H1 (cell line): Measurements from ENCODE around the gene GALNT13. TPM values are rescaled to one million over a fixed set of nuclear protein-coding genes. Genes with fewer than 3 reads are reported as not detected.

Source experiments
- CTCF ChIA-PET: fragments of 300-600 bp; sonication (Branson Sonifier 250); formaldehyde crosslinking; loops from one replicate; lab custom pipeline; 2021; ENCODE audit not compliant: partially characterized antibody; lab: Charles Lee
- POLR2A ChIA-PET: fragments of 300-600 bp; sonication (Branson Sonifier 250); formaldehyde crosslinking; loops from one replicate; lab custom pipeline; 2021; ENCODE audit warnings: inconsistent platforms; ENCODE audit not compliant: partially characterized antibody; lab: Charles Lee
- DNase-seq, 2 experiments: peaks; one replicate each; pipeline versions ENCODE4 v3.0.0 to v3.0.0-alpha.2; 2010 to 2022; ENCODE audit warnings: low spot score in 2 of 2, low read depth in 1 of 2, mixed read lengths in 1 of 2
- FAIRE-seq: peaks from 2 replicates; lab custom pipeline; 2011; peaks lifted over from hg19 to GRCh38; lab: Jason Lieb, UNC
- H2AFZ ChIP-seq: 2 replicates; pipeline ENCODE4 v1.8.1; 2012; ENCODE audit warnings: low read length, inconsistent platforms
- H2AK5ac ChIP-seq: 2 replicates; pipeline ENCODE4 v1.6.1; 2013; ENCODE audit warnings: low read depth, low read length
- H2BK120ac ChIP-seq: replicated peaks from 2 replicates; pipeline ENCODE3; 2013; ENCODE audit warnings: low read depth, low read length, inconsistent platforms
- H2BK12ac ChIP-seq: 2 replicates; pipeline ENCODE4 v1.6.1; 2013; ENCODE audit warnings: low read depth, low read length
- H2BK15ac ChIP-seq: 2 replicates; pipeline ENCODE4 v1.6.1; 2013; ENCODE audit warnings: low read length
- H2BK20ac ChIP-seq: 2 replicates; pipeline ENCODE4 v1.6.1; 2013; ENCODE audit warnings: low read length
- H2BK5ac ChIP-seq: 2 replicates; pipeline ENCODE4 v1.6.1; 2013; ENCODE audit warnings: low read depth, low read length
- H3K14ac ChIP-seq: 2 replicates; pipeline ENCODE4 v1.6.1; 2013; ENCODE audit warnings: inconsistent platforms; ENCODE audit not compliant: insufficient read length
- H3K18ac ChIP-seq: 2 replicates; pipeline ENCODE4 v1.6.1; 2013; ENCODE audit warnings: low read length; ENCODE audit errors: extremely low read depth
- H3K23ac ChIP-seq: 2 replicates; pipeline ENCODE4 v1.6.1; 2013; ENCODE audit warnings: inconsistent platforms; ENCODE audit not compliant: insufficient read length
- H3K23me2 ChIP-seq: 2 replicates; pipeline ENCODE4 v1.6.1; 2013; ENCODE audit warnings: low read depth, low read length
- H3K27ac ChIP-seq: 2 replicates; pipeline ENCODE4 v1.6.1; 2011; ENCODE audit warnings: low read depth, low read length, inconsistent platforms
- H3K27me3 ChIP-seq, 4 experiments: replicated peaks in 1 of 4; 1 replicate in 1 of 4; 2 replicates in 3 of 4; pipeline versions ENCODE4 v1.6.1 to v1.8.1; 2011 to 2013; ENCODE audit warnings: low read length in 3 of 4, mild to moderate bottlenecking in 3 of 4, inconsistent platforms in 2 of 4, mixed read lengths in 2 of 4, moderate library complexity in 1 of 4; ENCODE audit not compliant: control insufficient read depth in 3 of 4, insufficient read depth in 3 of 4; ENCODE audit errors: extremely low read depth in 1 of 4
- H3K36me3 ChIP-seq, 4 experiments: 2 replicates each; pipeline versions ENCODE4 v1.6.1 to v1.8.1; 2011 to 2013; ENCODE audit warnings: mild to moderate bottlenecking in 4 of 4, low read length in 3 of 4, moderate library complexity in 2 of 4, control low read depth in 1 of 4, inconsistent platforms in 1 of 4; ENCODE audit not compliant: insufficient read depth in 4 of 4, control insufficient read depth in 2 of 4
- H3K4ac ChIP-seq: replicated peaks from 2 replicates; pipeline ENCODE3; 2013; ENCODE audit warnings: low read length, low read depth, mixed read lengths, inconsistent platforms; ENCODE audit not compliant: insufficient read length
- H3K4me1 ChIP-seq, 4 experiments: replicated peaks in 1 of 4; 1 replicate in 1 of 4; 2 replicates in 3 of 4; pipeline versions ENCODE4 v1.6.1 to v1.8.1; 2011 to 2013; ENCODE audit warnings: low read length in 3 of 4, inconsistent platforms in 2 of 4, mixed read lengths in 1 of 4; ENCODE audit not compliant: insufficient read depth in 4 of 4, control insufficient read depth in 3 of 4
- H3K4me2 ChIP-seq, 2 experiments: 2 replicates each; pipeline versions ENCODE4 v1.6.1 to v1.8.1; 2011 to 2013; ENCODE audit warnings: low read depth in 2 of 2, low read length in 2 of 2, control low read depth in 1 of 2, inconsistent platforms in 1 of 2, mild to moderate bottlenecking in 1 of 2; ENCODE audit not compliant: insufficient read depth in 1 of 2
- H3K4me3 ChIP-seq, 4 experiments: fragments of 200-600, 300-600 bp in 1 of 4; sonication (generic), shearing (Covaris generic), sonication (Bioruptor Twin) in 1 of 4; 2 replicates each; pipeline versions ENCODE4 v1.5.1 to v1.8.1; 2011 to 2016; ENCODE audit warnings: low read length in 4 of 4, low read depth in 3 of 4, control low read depth in 2 of 4, inconsistent platforms in 2 of 4, mild to moderate bottlenecking in 2 of 4, mixed read lengths in 1 of 4, moderate library complexity in 1 of 4; ENCODE audit not compliant: insufficient read depth in 2 of 4; ENCODE audit errors: extremely low read depth in 1 of 4
- H3K56ac ChIP-seq: replicated peaks from 2 replicates; pipeline ENCODE3; 2013; ENCODE audit warnings: low read depth, mild to moderate bottlenecking, mixed read lengths, low read length, inconsistent platforms; ENCODE audit not compliant: insufficient read length
- H3K79me1 ChIP-seq: 2 replicates; pipeline ENCODE4 v1.6.1; 2013; ENCODE audit warnings: low read depth, low read length, control low read depth
- H3K79me2 ChIP-seq, 2 experiments: 2 replicates each; pipeline versions ENCODE4 v1.6.1 to v1.8.1; 2012 to 2013; ENCODE audit warnings: low read length in 2 of 2, mild to moderate bottlenecking in 2 of 2, inconsistent platforms in 1 of 2; ENCODE audit not compliant: insufficient read depth in 2 of 2, control insufficient read depth in 1 of 2
- H3K9ac ChIP-seq, 4 experiments: replicated peaks in 1 of 4; 1 replicate in 1 of 4; 2 replicates in 3 of 4; pipeline versions ENCODE4 v1.6.1 to v1.8.1; 2011 to 2013; ENCODE audit warnings: low read depth in 3 of 4, low read length in 3 of 4, control low read depth in 2 of 4, mild to moderate bottlenecking in 2 of 4, moderate library complexity in 2 of 4, inconsistent platforms in 1 of 4; ENCODE audit errors: extremely low read depth in 1 of 4
- H3K9me3 ChIP-seq, 2 experiments: 2 replicates each; pipeline versions ENCODE4 v1.6.1 to v1.8.1; 2012 to 2013; ENCODE audit warnings: mild to moderate bottlenecking in 2 of 2, moderate library complexity in 2 of 2, control low read depth in 1 of 2, inconsistent platforms in 1 of 2, low read depth in 1 of 2, low read length in 1 of 2, mixed read lengths in 1 of 2; ENCODE audit not compliant: insufficient read depth in 2 of 2
- H4K20me1 ChIP-seq, 2 experiments: replicated peaks in 1 of 2; 2 replicates each; pipeline versions ENCODE3 to v1.8.1; 2011 to 2013; ENCODE audit warnings: inconsistent platforms in 2 of 2, low read length in 2 of 2, mild to moderate bottlenecking in 1 of 2; ENCODE audit not compliant: insufficient read depth in 2 of 2, control insufficient read depth in 1 of 2
- H4K5ac ChIP-seq: 2 replicates; pipeline ENCODE4 v1.6.1; 2013; ENCODE audit warnings: low read length, low read depth, mixed read lengths, inconsistent platforms; ENCODE audit not compliant: insufficient read length
- H4K8ac ChIP-seq: 2 replicates; pipeline ENCODE4 v1.8.0; 2013; ENCODE audit warnings: mild to moderate bottlenecking, moderate library complexity, low read length, inconsistent platforms; ENCODE audit not compliant: insufficient read depth; ENCODE audit errors: extremely low read depth
- H4K91ac ChIP-seq: replicated peaks from 2 replicates; pipeline ENCODE3; 2013; ENCODE audit warnings: low read length, mixed read lengths, inconsistent platforms; ENCODE audit not compliant: insufficient read length
- KDM5A ChIP-seq: fragments of 200-600 bp; IDR thresholded peaks from 2 replicates; pipeline ENCODE4 v1.7.1; 2012; ENCODE audit warnings: mild to moderate bottlenecking, low read length, inconsistent platforms, mixed read lengths
- USF2 ChIP-seq: IDR thresholded peaks from 2 replicates; pipeline ENCODE4 v1.6.1; 2011; ENCODE audit warnings: low read length, improper control_type of control experiment
- WGBS, 2 experiments: shearing (Covaris generic) in 1 of 2; methylation state at CpG; one replicate each; pipeline versions ENCODE4 v1.1.6 to v1.1.7; 2013 to 2015; ENCODE audit warnings: low lambda C conversion rate in 2 of 2, mixed read lengths in 2 of 2, inconsistent platforms in 1 of 2, low coverage in 1 of 2, missing lambda C conversion rate in 1 of 2; ENCODE audit not compliant: insufficient replicate concordance in 2 of 2, insufficient coverage in 1 of 2, insufficient read length in 1 of 2; ENCODE audit errors: extremely low coverage in 1 of 2, missing lambda C conversion rate in 1 of 2; 5-methylcytosine and 5-hydroxymethylcytosine counted together
- polyA plus RNA-seq, 7 experiments: library from polyadenylated mRNA; depleted of rRNA in 3 of 7; stranded (reverse) in 5 of 7; unstranded in 2 of 7; fragments of >200 nt in 5 of 7; fragments of 200-250 nt in 2 of 7; gene quantifications; 1 replicate in 5 of 7; 2 replicates in 1 of 7; 4 replicates in 1 of 7; pipeline versions ENCODE4 v1.2.1 to v1.2.3, GENCODE V29; 2011 to 2013; ENCODE audit warnings: missing spikeins in 2 of 7, mixed read lengths in 2 of 7
- total RNA-seq: library from RNA; stranded (reverse); fragmentation: NEBNext Ultra II Directional; extraction: Animal tissue kit (Norgen Biotek cat#: 25700); gene quantifications from 2 replicates; pipeline ENCODE4 v1.2.1, GENCODE V29; 2021

The GALNT13 gene
- total and polyA plus RNA-seq, 2 of the 8 experiments (the other 6 are each of a cell fraction or from before 2014, with no cell fraction given), result 3.2 to 9.6 TPM

- Histone ChIP-seq H3K79me2 (no peaks in the 10 kb centered on the region), H3K9me3 (no peaks in the 10 kb centered on the region), H3K4me1 (no peaks in the 10 kb centered on the region), H3K4me2 (no peak overlapping the region), H4K20me1 (no peaks in the 10 kb centered on the region), H3K56ac (no peak overlapping the region), H3K4ac (no peak overlapping the region), H2BK12ac (no peak overlapping the region), H3K27me3 (no peaks in the 10 kb centered on the region), H2AK5ac (no peak overlapping the region), H3K9ac (no peak overlapping the region), H2BK120ac (no peak overlapping the region), H3K4me3 (no peak overlapping the region), H4K5ac (no peak overlapping the region), H4K91ac (no peak overlapping the region), H2BK5ac (no peak overlapping the region), H2BK20ac (no peak overlapping the region), H3K23me2 (no peaks in the 10 kb centered on the region), H2AFZ (no peak overlapping the region), H3K18ac (no peak overlapping the region), H3K79me1 (no peaks in the 10 kb centered on the region), H3K23ac (no peak overlapping the region), H2BK15ac (no peak overlapping the region), H3K27ac (no peak overlapping the region), H3K36me3 (no peaks in the 10 kb centered on the region), H4K8ac (no peak overlapping the region), H3K14ac (no peak overlapping the region)
- 96% methylated on average over 4 of the region's 4 CpGs; no CpG with 5 or more reads in 1 of the 2 experiments for WGBS, 2 experiments
- DNase-seq (no peak), FAIRE-seq (no peak)
- ChIA-PET CTCF (interaction anchor here (0.8 kb wide), 1 partner anchor 157 kb away, joined by 3 read pairs; no protein-coding TSS in a partner anchor), POLR2A (no interaction called here)
- no peak for TF ChIP-seq USF2
- no peak for TF ChIP-seq KDM5A
Measured at GRCh38 chr2:154466226-154466625, 594.5 kb downstream of the GALNT13 start.
